D721Med (cell line): ENCODE measurements around the gene HSP90AA1.
A peak's percentile ranks its signal among the peaks of the same experiment; 100 is the strongest.

ENCODE experiments used
- DNase-seq: peaks from one replicate; pipeline ENCODE4 v3.0.0; 2011; ENCODE audit warnings: low spot score; ENCODE audit not compliant: insufficient read length
- FAIRE-seq: peaks from 2 replicates; lab custom pipeline; 2011; peaks lifted over from hg19 to GRCh38; lab: Jason Lieb, UNC
- TF ChIP-seq, protein P1 (sequence below): IDR thresholded peaks from 2 replicates; pipeline ENCODE4 v1.5.1; 2012; ENCODE audit warnings: mild to moderate bottlenecking, control low read depth; ENCODE audit not compliant: insufficient read depth; ENCODE audit errors: missing control alignments

Gene HSP90AA1

GRCh38 chr14:102103062-102103695, 16.3 kb upstream of the HSP90AA1 start:
- TF ChIP-seq, protein P1, sequence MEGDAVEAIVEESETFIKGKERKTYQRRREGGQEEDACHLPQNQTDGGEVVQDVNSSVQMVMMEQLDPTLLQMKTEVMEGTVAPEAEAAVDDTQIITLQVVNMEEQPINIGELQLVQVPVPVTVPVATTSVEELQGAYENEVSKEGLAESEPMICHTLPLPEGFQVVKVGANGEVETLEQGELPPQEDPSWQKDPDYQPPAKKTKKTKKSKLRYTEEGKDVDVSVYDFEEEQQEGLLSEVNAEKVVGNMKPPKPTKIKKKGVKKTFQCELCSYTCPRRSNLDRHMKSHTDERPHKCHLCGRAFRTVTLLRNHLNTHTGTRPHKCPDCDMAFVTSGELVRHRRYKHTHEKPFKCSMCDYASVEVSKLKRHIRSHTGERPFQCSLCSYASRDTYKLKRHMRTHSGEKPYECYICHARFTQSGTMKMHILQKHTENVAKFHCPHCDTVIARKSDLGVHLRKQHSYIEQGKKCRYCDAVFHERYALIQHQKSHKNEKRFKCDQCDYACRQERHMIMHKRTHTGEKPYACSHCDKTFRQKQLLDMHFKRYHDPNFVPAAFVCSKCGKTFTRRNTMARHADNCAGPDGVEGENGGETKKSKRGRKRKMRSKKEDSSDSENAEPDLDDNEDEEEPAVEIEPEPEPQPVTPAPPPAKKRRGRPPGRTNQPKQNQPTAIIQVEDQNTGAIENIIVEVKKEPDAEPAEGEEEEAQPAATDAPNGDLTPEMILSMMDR, result no peak
- FAIRE-seq (no peak), DNase-seq (no peak)

- TF ChIP-seq, protein P1, result no peak
- FAIRE-seq (no peak), DNase-seq (no peak)
Measured at GRCh38 chr14:102097441-102098135, 10.7 kb upstream of the HSP90AA1 start.

DNA sequence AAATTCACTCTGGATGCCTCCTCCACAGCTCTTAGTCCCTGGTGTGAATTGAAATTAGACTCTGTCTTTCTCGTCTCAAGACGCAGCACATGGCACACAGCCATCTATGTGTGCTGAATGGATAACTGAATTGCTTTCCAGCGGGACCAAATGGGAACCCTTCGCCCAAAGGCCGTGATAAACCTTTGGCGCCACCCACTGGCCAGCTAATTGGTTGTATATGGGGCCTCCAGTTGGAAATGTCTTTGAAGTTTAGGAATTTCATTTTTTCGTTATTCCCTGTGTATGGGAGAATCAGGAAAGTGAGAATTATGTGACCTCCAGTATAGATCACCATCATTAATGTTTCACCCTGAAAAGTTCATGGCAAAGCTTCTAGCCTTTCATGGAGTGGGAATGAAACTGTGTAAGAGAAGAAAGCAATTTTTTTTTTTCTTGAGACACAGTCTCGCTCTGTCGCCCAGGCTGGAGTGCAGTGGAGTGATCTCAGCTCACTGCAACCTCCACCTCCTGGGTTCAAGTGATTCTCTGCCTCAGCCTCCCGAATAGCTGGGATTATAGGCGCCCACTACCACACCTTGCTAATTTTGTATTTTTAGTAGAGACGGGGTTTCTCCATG, 9.8 kb upstream of the HSP90AA1 start:
- FAIRE-seq, result no peak
- TF ChIP-seq, protein P1, result peak; percentile 89
- DNase-seq, result peak; percentile 70

GRCh38 chr14:102095871-102096568, 9.2 kb upstream of the HSP90AA1 start:
- no peak for DNase-seq

GRCh38 chr14:102095231-102095870, 8.5 kb upstream of the HSP90AA1 start:
- TF ChIP-seq, protein P1, result no peak
- no peak for DNase-seq
- FAIRE-seq, result no peak

More at GRCh38 chr14:102095871-102096568, 9.2 kb upstream of the HSP90AA1 start:
- TF ChIP-seq, protein P1, result no peak
- FAIRE-seq, result no peak

DNA sequence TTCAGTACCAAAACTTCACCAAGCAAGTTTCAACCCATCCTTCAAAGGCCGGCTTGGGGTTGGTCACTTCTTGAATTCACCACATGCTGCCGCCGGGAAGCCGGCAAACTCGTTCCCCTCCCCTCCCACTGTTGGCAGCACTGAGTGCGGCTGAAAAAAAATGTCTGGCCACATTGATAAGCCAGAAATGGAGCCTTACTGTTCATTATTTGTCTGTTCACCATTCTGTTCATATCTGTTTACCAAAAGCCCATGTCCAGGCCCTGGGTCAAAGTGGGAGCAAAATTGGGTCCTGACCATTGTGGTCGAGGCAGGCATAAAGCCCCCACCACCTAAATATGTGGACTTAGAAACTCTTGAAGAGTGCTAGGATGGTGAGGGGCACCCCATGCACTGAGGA, 7.3 kb upstream of the HSP90AA1 start:
- TF ChIP-seq, protein P1, result no peak
- DNase-seq, result no peak
- FAIRE-seq, result no peak
